Hepatocyte (in vitro differentiated cells): ENCODE measurements around the gene STAC. TPM values are rescaled to one million over a fixed set of nuclear protein-coding genes. Genes with fewer than 3 reads are reported as not detected.

Experiments used
- DNase-seq: peaks from one replicate; pipeline ENCODE4 v3.0.0-alpha.2; 2016; ENCODE audit warnings: low spot score
- H2AFZ ChIP-seq: fragments of 200-600 bp; sonication (generic); 2 replicates; pipeline ENCODE4 v1.6.0; 2016; ENCODE audit warnings: antibody characterized with exemption, mild to moderate bottlenecking
- H3K27ac ChIP-seq: fragments of 200-600 bp; sonication (generic); 2 replicates; pipeline ENCODE4 v1.5.1; 2016; ENCODE audit warnings: mild to moderate bottlenecking
- H3K27me3 ChIP-seq: fragments of 200-600 bp; sonication (generic); 2 replicates; pipeline ENCODE4 v1.6.1; 2016
- H3K36me3 ChIP-seq: fragments of 200-600 bp; sonication (generic); replicated peaks from 2 replicates; pipeline ENCODE4 v1.5.1; 2016; ENCODE audit warnings: low read depth; ENCODE audit not compliant: insufficient read depth
- H3K4me1 ChIP-seq: fragments of 200-600 bp; sonication (generic); 2 replicates; pipeline ENCODE4 v1.5.1; 2016; ENCODE audit warnings: mild to moderate bottlenecking, moderate library complexity; ENCODE audit not compliant: insufficient read depth
- H3K4me2 ChIP-seq: fragments of 200-600 bp; sonication (generic); 2 replicates; pipeline ENCODE4 v1.6.0; 2016
- H3K4me3 ChIP-seq: fragments of 200-600 bp; sonication (generic); 2 replicates; pipeline ENCODE4 v1.5.1; 2016; ENCODE audit warnings: mild to moderate bottlenecking
- H3K79me2 ChIP-seq: fragments of 200-600 bp; sonication (generic); 2 replicates; pipeline ENCODE4 v1.6.0; 2017; ENCODE audit warnings: mild to moderate bottlenecking
- H3K9me2 ChIP-seq: fragments of 200-600 bp; sonication (generic); replicated peaks from 2 replicates; pipeline ENCODE4 v1.6.0; 2017; ENCODE audit warnings: mild to moderate bottlenecking; ENCODE audit not compliant: insufficient read depth
- H3K9me3 ChIP-seq: fragments of 200-600 bp; sonication (generic); 2 replicates; pipeline ENCODE4 v1.5.1; 2016; ENCODE audit warnings: low read depth, mild to moderate bottlenecking
- H4K20me1 ChIP-seq: fragments of 200-600 bp; sonication (generic); 2 replicates; pipeline ENCODE4 v1.6.0; 2016; ENCODE audit warnings: mild to moderate bottlenecking; ENCODE audit not compliant: insufficient read depth, poor library complexity, severe bottlenecking
- CTCF ChIP-seq: fragments of 200-600 bp; sonication (generic); IDR thresholded peaks from 2 replicates; pipeline ENCODE4 v1.5.1; 2016; ENCODE audit warnings: antibody characterized with exemption, mild to moderate bottlenecking; ENCODE audit not compliant: poor library complexity
- EZH2 ChIP-seq: fragments of 200-600 bp; sonication (generic); IDR thresholded peaks from 2 replicates; pipeline ENCODE4 v1.6.1; 2016; ENCODE audit warnings: antibody characterized with exemption, mild to moderate bottlenecking, borderline replicate concordance
- EZH2phosphoT487 ChIP-seq: fragments of 200-600 bp; sonication (generic); IDR thresholded peaks from one replicate; pipeline ENCODE4 v1.6.1; 2018; ENCODE audit warnings: antibody characterized with exemption, mild to moderate bottlenecking, low read depth, moderate library complexity; ENCODE audit not compliant: unreplicated experiment, severe bottlenecking
- WGBS: methylation state at CpG from one replicate; pipeline ENCODE4 v1.1.6; 2016; ENCODE audit warnings: low lambda C conversion rate; ENCODE audit errors: missing lambda C conversion rate; 5-methylcytosine and 5-hydroxymethylcytosine counted together
- polyA plus RNA-seq: library from polyadenylated mRNA; unstranded; fragments of >200 nt; fragmentation: Nextera tagmentation; extraction: Ambion mirVana; gene quantifications from 2 replicates; pipeline ENCODE4 v1.2.1, GENCODE V29; 2016
- total RNA-seq: library from RNA; depleted of rRNA; stranded (reverse); fragments of >200 nt; gene quantifications from 2 replicates; pipeline ENCODE4 v1.2.3, GENCODE V29; 2014

STAC gene
- total and polyA plus RNA-seq, 2 experiments from 2014 or later: 0.13 to 0.53 TPM

- H3K27ac ChIP-seq: no peak overlapping the region
- peak; percentile 56 for DNase-seq
- WGBS: 2% methylated on average over 2 of the region's 2 CpGs
Measured at GRCh38 chr3:36362973-36363372, 17.3 kb upstream of the STAC start.

GRCh38 chr3:36364260-36364659, 16.0 kb upstream of the STAC start:
- H3K36me3 ChIP-seq: no peaks in the 10 kb centered on the region
- no peaks in the 10 kb centered on the region for H3K27me3 ChIP-seq
- WGBS: 91% methylated on average over 4 of the region's 4 CpGs
- H2AFZ ChIP-seq: no peak overlapping the region
- no peak overlapping the region for H3K4me2 ChIP-seq
- no peak overlapping the region for H3K4me3 ChIP-seq
- peaks cover 13% of the 10 kb centered on the region for H3K4me1 ChIP-seq
- no peak overlapping the region for H3K27ac ChIP-seq
- H3K79me2 ChIP-seq: no peaks in the 10 kb centered on the region
- no peaks in the 10 kb centered on the region for H4K20me1 ChIP-seq
- DNase-seq: no peak
- no peaks in the 10 kb centered on the region for H3K9me3 ChIP-seq
- TF ChIP-seq CTCF (no peak), EZH2phosphoT487 (no peak)
- no peaks in the 10 kb centered on the region for H3K9me2 ChIP-seq

More at GRCh38 chr3:36362973-36363372, 17.3 kb upstream of the STAC start:
- Histone ChIP-seq H2AFZ (no peak overlapping the region), H3K79me2 (no peaks in the 10 kb centered on the region), H3K9me2 (no peaks in the 10 kb centered on the region), H3K4me3 (no peak overlapping the region), H3K4me1 (peaks cover 13% of the 10 kb centered on the region), H3K27me3 (no peaks in the 10 kb centered on the region), H3K4me2 (no peak overlapping the region), H3K9me3 (no peaks in the 10 kb centered on the region), H4K20me1 (no peaks in the 10 kb centered on the region), H3K36me3 (no peaks in the 10 kb centered on the region)
- TF ChIP-seq CTCF (no peak), EZH2phosphoT487 (no peak), EZH2 (no peak)

GRCh38 chr3:36365829-36366228, 14.5 kb upstream of the STAC start:
- no peaks in the 10 kb centered on the region for H3K79me2 ChIP-seq
- H3K4me1 ChIP-seq: peaks cover 13% of the 10 kb centered on the region
- no peak overlapping the region for H2AFZ ChIP-seq
- no peak overlapping the region for H3K4me2 ChIP-seq
- no peak overlapping the region for H3K4me3 ChIP-seq
- H3K27ac ChIP-seq: no peak overlapping the region
- no peak for DNase-seq
- no peaks in the 10 kb centered on the region for H3K27me3 ChIP-seq
- H3K36me3 ChIP-seq: no peaks in the 10 kb centered on the region
- no peak for TF ChIP-seq CTCF
- no peak for TF ChIP-seq EZH2
- no peak for TF ChIP-seq EZH2phosphoT487
- H3K9me2 ChIP-seq: no peaks in the 10 kb centered on the region
- H4K20me1 ChIP-seq: no peaks in the 10 kb centered on the region
- no peaks in the 10 kb centered on the region for H3K9me3 ChIP-seq
- WGBS: 79% methylated on average over 3 of the region's 3 CpGs

GRCh38 chr3:36366308-36366707, 14.0 kb upstream of the STAC start:
- TF ChIP-seq EZH2phosphoT487: no peak
- TF ChIP-seq CTCF: no peak
- TF ChIP-seq EZH2: no peak
- no peaks in the 10 kb centered on the region for H3K9me2 ChIP-seq
- no peak overlapping the region for H2AFZ ChIP-seq
- H3K4me1 ChIP-seq: peaks cover 13% of the 10 kb centered on the region
- no peaks in the 10 kb centered on the region for H4K20me1 ChIP-seq
- no peaks in the 10 kb centered on the region for H3K9me3 ChIP-seq
- 84% methylated on average over 4 of the region's 4 CpGs for WGBS
- no peak overlapping the region for H3K4me2 ChIP-seq
- DNase-seq: no peak
- H3K4me3 ChIP-seq: no peak overlapping the region
- no peaks in the 10 kb centered on the region for H3K27me3 ChIP-seq
- H3K27ac ChIP-seq: no peak overlapping the region
- no peaks in the 10 kb centered on the region for H3K79me2 ChIP-seq
- no peaks in the 10 kb centered on the region for H3K36me3 ChIP-seq
